Measurements from ENCODE around the gene RNASE11. TPM values are rescaled to one million over a fixed set of nuclear protein-coding genes. Genes with fewer than 3 reads are reported as not detected.

Gene RNASE11
- total and polyA plus RNA-seq, 2 donors (not counting 3 experiments of a cell fraction or from before 2014, with no cell fraction given) = not detected

DNA sequence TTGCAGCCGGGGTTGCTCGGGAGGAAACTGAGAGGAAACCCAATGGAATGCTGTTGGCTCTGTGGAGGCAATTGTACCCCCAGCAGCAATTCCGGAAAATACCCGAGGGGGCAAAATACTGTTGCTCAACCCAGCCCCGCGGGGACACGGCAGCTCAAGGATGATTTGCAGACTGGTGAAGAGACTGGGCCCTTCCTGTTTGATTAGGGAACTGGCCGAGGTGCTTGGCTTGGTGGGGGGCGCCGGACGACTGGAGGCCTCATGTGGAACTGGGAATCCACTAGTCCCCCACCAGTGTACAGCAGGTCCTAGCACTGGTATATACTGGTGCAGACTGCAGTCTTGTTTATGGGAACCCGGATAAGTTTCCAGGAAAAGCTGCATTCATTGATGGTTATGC is 13.7 kb upstream of the RNASE11 start:
- intact Hi-C loops (cut with micrococcal nuclease) = no loop called here
- CTCF ChIA-PET = interaction anchor here (1.9 kb wide), 1 partner anchor 187 kb away, joined by 10 read pairs; the partner anchor contains the start of gene TEP1
- TF ChIP-seq MYC (IDR thresholded peaks at IDR 0.05; ENCODE audit: low read depth, low read length) (no peak), POLR2A (IDR thresholded peaks at IDR 0.05; ENCODE audit: low read depth, low read length) (no peak), FOS (IDR thresholded peaks at IDR 0.05; ENCODE audit: borderline replicate concordance, insufficient read depth, low read length) (no peak), JUN (IDR thresholded peaks at IDR 0.05; ENCODE audit: borderline replicate concordance, insufficient read depth, insufficient read length, low read depth) (no peak)
- TF ChIP-seq, protein P1, sequence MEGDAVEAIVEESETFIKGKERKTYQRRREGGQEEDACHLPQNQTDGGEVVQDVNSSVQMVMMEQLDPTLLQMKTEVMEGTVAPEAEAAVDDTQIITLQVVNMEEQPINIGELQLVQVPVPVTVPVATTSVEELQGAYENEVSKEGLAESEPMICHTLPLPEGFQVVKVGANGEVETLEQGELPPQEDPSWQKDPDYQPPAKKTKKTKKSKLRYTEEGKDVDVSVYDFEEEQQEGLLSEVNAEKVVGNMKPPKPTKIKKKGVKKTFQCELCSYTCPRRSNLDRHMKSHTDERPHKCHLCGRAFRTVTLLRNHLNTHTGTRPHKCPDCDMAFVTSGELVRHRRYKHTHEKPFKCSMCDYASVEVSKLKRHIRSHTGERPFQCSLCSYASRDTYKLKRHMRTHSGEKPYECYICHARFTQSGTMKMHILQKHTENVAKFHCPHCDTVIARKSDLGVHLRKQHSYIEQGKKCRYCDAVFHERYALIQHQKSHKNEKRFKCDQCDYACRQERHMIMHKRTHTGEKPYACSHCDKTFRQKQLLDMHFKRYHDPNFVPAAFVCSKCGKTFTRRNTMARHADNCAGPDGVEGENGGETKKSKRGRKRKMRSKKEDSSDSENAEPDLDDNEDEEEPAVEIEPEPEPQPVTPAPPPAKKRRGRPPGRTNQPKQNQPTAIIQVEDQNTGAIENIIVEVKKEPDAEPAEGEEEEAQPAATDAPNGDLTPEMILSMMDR (IDR thresholded peaks at IDR 0.05; ENCODE audit: extremely low read depth in 1 of 2, insufficient read depth in 1 of 2, low read depth in 1 of 2, low read length in 2 of 2) = no peak
- TF ChIP-seq, protein P2, sequence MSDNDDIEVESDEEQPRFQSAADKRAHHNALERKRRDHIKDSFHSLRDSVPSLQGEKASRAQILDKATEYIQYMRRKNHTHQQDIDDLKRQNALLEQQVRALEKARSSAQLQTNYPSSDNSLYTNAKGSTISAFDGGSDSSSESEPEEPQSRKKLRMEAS (IDR thresholded peaks at IDR 0.05; ENCODE audit: insufficient read depth, insufficient read length) = no peak
- Histone ChIP-seq H3K27ac (ENCODE audit: insufficient read depth, low read depth, low read length) (no peak overlapping the region), H2AFZ (ENCODE audit: low read depth, low read length) (no peak overlapping the region), H3K4me1 (ENCODE audit: control insufficient read depth, extremely low read depth, insufficient read depth, low read length) (no peaks in the 10 kb centered on the region), H3K27me3 (ENCODE audit: control insufficient read depth in 2 of 2, insufficient read depth in 2 of 2, low read length in 2 of 2) (peaks cover 0 to 2% of the 10 kb centered on the region in 2 experiments), H4K20me1 (replicated peaks; ENCODE audit: control insufficient read depth, extremely low read depth, insufficient read depth, low read length) (no peaks in the 10 kb centered on the region), H3K79me2 (ENCODE audit: control insufficient read depth, insufficient read depth, low read length) (no peaks in the 10 kb centered on the region), H3K9me1 (replicated peaks; ENCODE audit: control insufficient read depth, extremely low read depth, insufficient read depth, low read length) (no peaks in the 10 kb centered on the region), H3K9ac (replicated peaks; ENCODE audit: extremely low read depth, insufficient read depth, low read length) (no peak overlapping the region), H3K4me2 (ENCODE audit: insufficient read depth, low read length) (no peak overlapping the region), H3K36me3 (ENCODE audit: control insufficient read depth in 2 of 2, extremely low read depth in 1 of 2, insufficient read depth in 2 of 2, low read length in 2 of 2) (no peaks in the 10 kb centered on the region), H3K9me3 (replicated peaks; ENCODE audit: control insufficient read depth, insufficient read depth, low read length) (no peaks in the 10 kb centered on the region), H3K4me3 (replicated peaks in 1 of 3; ENCODE audit: insufficient read depth in 1 of 3, low read depth in 1 of 3, low read length in 3 of 3) (no peak overlapping the region)
- POLR2A ChIA-PET = no interaction called here
- dilution Hi-C loops (cut with MboI; ENCODE audit: extremely low pct_ligation_motif_present, low sequenced_read_pairs) = no loop called here
- no TSS peak for BruUV-seq (replicated peaks)
- no peak for FAIRE-seq
- DNase-seq (ENCODE audit: low read depth, low spot score) = no peak

DNA sequence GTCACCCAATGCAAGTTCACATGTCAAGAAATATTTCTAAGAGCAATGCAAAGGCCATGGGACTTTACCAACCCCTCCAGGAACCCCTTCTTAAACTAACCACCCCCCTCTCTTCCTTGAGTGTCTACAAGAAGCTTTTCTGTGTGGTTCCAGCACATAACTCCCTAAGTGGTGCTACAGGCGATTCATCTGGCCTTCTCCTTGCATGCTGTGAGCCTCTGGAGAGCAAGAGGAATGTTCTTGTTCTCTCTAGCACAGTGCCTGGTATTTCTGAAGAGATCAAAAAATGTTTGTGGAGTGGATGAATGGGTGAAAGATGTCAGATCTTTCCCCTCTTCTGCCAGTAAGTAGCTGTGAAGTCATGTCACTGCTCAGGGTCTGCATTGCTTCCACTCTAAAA is 9.3 kb upstream of the RNASE11 start:
- CTCF ChIA-PET = interaction anchor here (1.3 to 1.8 kb wide), 2 partner anchors 10 to 64 kb away, joined by 3 to 8 read pairs; no protein-coding TSS in a partner anchor
- TF ChIP-seq POLR2AphosphoS5 (IDR thresholded peaks at IDR 0.05; ENCODE audit: insufficient read depth, low read depth, low read length) (no peak), GATA2 (IDR thresholded peaks at IDR 0.05; ENCODE audit: insufficient read depth, insufficient read length, low read depth, low read length) (no peak), FOS (IDR thresholded peaks at IDR 0.05; ENCODE audit: borderline replicate concordance, insufficient read depth, low read length) (no peak), JUN (IDR thresholded peaks at IDR 0.05; ENCODE audit: borderline replicate concordance, insufficient read depth, insufficient read length, low read depth) (no peak), POLR2A (IDR thresholded peaks at IDR 0.05; ENCODE audit: low read depth, low read length) (no peak), MYC (IDR thresholded peaks at IDR 0.05; ENCODE audit: low read depth, low read length) (no peak), EZH2 (IDR thresholded peaks at IDR 0.05; ENCODE audit: borderline replicate concordance, low read depth, low read length, severe bottlenecking) (no peak)
- TF ChIP-seq, protein P1 (IDR thresholded peaks at IDR 0.05; ENCODE audit: extremely low read depth in 1 of 2, insufficient read depth in 1 of 2, low read depth in 1 of 2, low read length in 2 of 2) = no peak
- TF ChIP-seq, protein P2 (IDR thresholded peaks at IDR 0.05; ENCODE audit: insufficient read depth, insufficient read length) = no peak
- peaks cover 2 to 3% of the 10 kb centered on the region in 2 experiments for H3K27me3 ChIP-seq (ENCODE audit: control insufficient read depth in 2 of 2, insufficient read depth in 2 of 2, low read length in 2 of 2)

More for the DNA sequence above, 9.3 kb upstream of the RNASE11 start:
- Histone ChIP-seq H3K79me2 (ENCODE audit: control insufficient read depth, insufficient read depth, low read length) (no peaks in the 10 kb centered on the region), H3K27ac (ENCODE audit: insufficient read depth, low read depth, low read length) (no peak overlapping the region), H2AFZ (ENCODE audit: low read depth, low read length) (no peak overlapping the region), H3K4me3 (replicated peaks in 1 of 3; ENCODE audit: insufficient read depth in 1 of 3, low read depth in 1 of 3, low read length in 3 of 3) (no peak overlapping the region), H3K4me1 (ENCODE audit: control insufficient read depth, extremely low read depth, insufficient read depth, low read length) (no peaks in the 10 kb centered on the region), H4K20me1 (replicated peaks; ENCODE audit: control insufficient read depth, extremely low read depth, insufficient read depth, low read length) (no peaks in the 10 kb centered on the region), H3K9me3 (replicated peaks; ENCODE audit: control insufficient read depth, insufficient read depth, low read length) (no peaks in the 10 kb centered on the region), H3K4me2 (ENCODE audit: insufficient read depth, low read length) (no peak overlapping the region), H3K36me3 (ENCODE audit: control insufficient read depth in 2 of 2, extremely low read depth in 1 of 2, insufficient read depth in 2 of 2, low read length in 2 of 2) (no peaks in the 10 kb centered on the region), H3K9ac (replicated peaks; ENCODE audit: extremely low read depth, insufficient read depth, low read length) (no peak overlapping the region), H3K9me1 (replicated peaks; ENCODE audit: control insufficient read depth, extremely low read depth, insufficient read depth, low read length) (no peaks in the 10 kb centered on the region)
- POLR2A ChIA-PET = no interaction called here
- BruUV-seq (replicated peaks) = no TSS peak
- intact Hi-C loops (cut with micrococcal nuclease) (no loop called here), dilution Hi-C loops (cut with MboI; ENCODE audit: extremely low pct_ligation_motif_present, low sequenced_read_pairs) (no loop called here)
- DNase-seq (ENCODE audit: low read depth, low spot score) (no peak), FAIRE-seq (no peak)
